ENCODE results near the gene MARCHF10. TPM values are rescaled to one million over a fixed set of nuclear protein-coding genes. Genes with fewer than 3 reads are reported as not detected.

Gene MARCHF10
- total and polyA plus RNA-seq, 2 of the 4 experiments (the other 2 are of a cell fraction): 0.18 to 0.74 TPM

- no peak for TF ChIP-seq BHLHE40 (IDR thresholded peaks at IDR 0.05; ENCODE audit: low read depth, low read length)
- TF ChIP-seq CEBPB (IDR thresholded peaks at IDR 0.05; ENCODE audit: low read depth, low read length): no peak
Observed at GRCh38 chr17:62822080-62822904, 14.2 kb upstream of the MARCHF10 start (continued).

DNA sequence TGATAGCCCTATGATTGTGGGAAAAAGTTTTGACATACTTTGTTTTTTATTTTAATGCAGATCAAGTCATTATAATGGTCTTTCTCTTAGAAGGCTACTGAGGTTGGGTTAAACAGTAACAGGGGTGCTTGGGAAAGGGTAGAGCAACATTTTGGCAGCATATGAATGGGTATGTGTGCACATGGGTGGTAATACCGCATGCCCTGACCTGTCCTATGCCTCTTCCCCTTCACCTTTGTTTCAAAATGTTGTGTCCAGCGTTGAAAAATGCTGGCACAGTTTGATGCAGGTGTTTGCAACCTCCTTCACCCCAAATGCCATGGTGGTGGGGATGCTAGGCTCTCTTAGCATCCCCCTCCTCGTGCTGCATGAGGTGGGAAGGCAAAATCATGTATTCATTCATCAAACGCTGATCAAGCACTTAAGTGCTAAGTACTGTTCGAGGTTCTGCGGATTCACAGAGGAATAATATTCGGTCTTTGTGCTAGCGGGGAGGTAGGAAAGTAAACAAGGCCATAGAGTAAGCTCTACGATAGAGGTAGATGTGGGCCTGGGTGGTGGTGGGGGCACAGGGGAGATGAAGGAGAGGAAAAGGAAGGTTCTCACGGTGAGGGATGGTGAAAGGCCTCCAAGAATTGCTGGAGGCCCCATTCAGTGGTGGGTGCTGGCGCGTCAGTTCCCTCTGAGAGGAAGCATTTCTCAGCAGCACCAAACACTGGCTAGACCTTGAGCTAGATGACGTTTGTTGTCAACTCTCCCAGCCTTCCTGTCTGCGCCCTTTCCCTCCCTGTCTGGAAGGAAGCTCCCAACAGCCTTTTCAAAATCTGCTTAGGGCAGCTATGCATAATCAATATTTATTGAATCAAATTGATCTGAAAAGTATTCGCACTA, 13.3 kb upstream of the MARCHF10 start:
- H2AK9ac ChIP-seq (replicated peaks; ENCODE audit: low read depth, low read length, poor library complexity): peak overlapping the region; percentile 67
- H2AK5ac ChIP-seq (ENCODE audit: low read depth, low read length): peak overlapping the region; percentile 73
- 98% methylated on average over 7 of the region's 15 CpGs; no CpG with 5 or more reads in 1 of the 2 experiments for WGBS, 2 experiments (ENCODE audit: extremely low coverage in 2 of 2, insufficient read length in 1 of 2)
- H4K20me1 ChIP-seq (ENCODE audit: insufficient read depth, low read length): no peaks in the 10 kb centered on the region
- peaks cover 4 to 13% of the 10 kb centered on the region in 2 experiments; a peak in 2 of 4 replicates for H3K79me1 ChIP-seq (ENCODE audit: low read depth in 1 of 2, low read length in 2 of 2)
- H4K91ac ChIP-seq (ENCODE audit: insufficient read depth, low read depth, low read length): peak overlapping the region; percentile 67
- H3K27me3 ChIP-seq (ENCODE audit: control insufficient read depth, insufficient read depth, low read length): no peaks in the 10 kb centered on the region
- 0 out of 2 replicates have a peak overlapping the region, but pooled peaks have one; percentile 6 for H3K56ac ChIP-seq (ENCODE audit: extremely low read depth, insufficient read depth, low read length)
- H3K9me3 ChIP-seq (ENCODE audit: control insufficient read depth, insufficient read depth, low read length): no peaks in the 10 kb centered on the region
- ChIA-PET CTCF (no interaction called here), POLR2A (ENCODE audit: unreplicated experiment) (no interaction called here)
- no peak overlapping the region for H3K4me3 ChIP-seq (ENCODE audit: insufficient read depth, low read depth, low read length)
- peak overlapping the region; percentile 97 for H2BK15ac ChIP-seq (ENCODE audit: low read depth, low read length)
- H4K8ac ChIP-seq (ENCODE audit: low read depth in 2 of 2, low read length in 2 of 2): peak overlapping the region; percentile 56 to 93
- peak overlapping the region; percentile 73; the same call in 1 of the 2 replicates for H3K23ac ChIP-seq (ENCODE audit: low read depth, low read length)
- H3K4ac ChIP-seq (ENCODE audit: low read depth, low read length): peak overlapping the region; percentile 78
- H3K18ac ChIP-seq (ENCODE audit: low read depth, low read length): peak overlapping the region; percentile 91
- peaks cover 31% of the 10 kb centered on the region for H3K4me1 ChIP-seq (ENCODE audit: control insufficient read depth, insufficient read depth, low read length)
- H3K14ac ChIP-seq (replicated peaks; ENCODE audit: low read depth, low read length): peak overlapping the region; percentile 70
- H3K9ac ChIP-seq (ENCODE audit: low read depth, low read length): no peak overlapping the region
- peaks cover 29% of the 10 kb centered on the region; the same call in 1 of the 2 replicates for H3K9me1 ChIP-seq (ENCODE audit: insufficient read depth, low read length)
- TF ChIP-seq MAZ (IDR thresholded peaks at IDR 0.05; ENCODE audit: borderline replicate concordance, low read depth, low read length) (no peak), CEBPB (IDR thresholded peaks at IDR 0.05; ENCODE audit: low read depth, low read length) (no peak), USF2 (IDR thresholded peaks at IDR 0.05; ENCODE audit: low read depth, low read length) (no peak), MAFK (IDR thresholded peaks at IDR 0.05; ENCODE audit: low read depth, low read length) (peak; percentile 62), POLR2A (IDR thresholded peaks at IDR 0.05; ENCODE audit: low read depth, low read length) (no peak)
- in situ Hi-C loops (cut with MboI; ENCODE audit: low sequenced_read_pairs) (no loop called here), dilution Hi-C loops (cut with HindIII; ENCODE audit: low sequenced_read_pairs, unreplicated experiment) (no loop called here), intact Hi-C loops (cut with micrococcal nuclease) (loop anchor here (2.0 kb wide), 2 partner anchors 31 to 117 kb away; no protein-coding TSS in a partner anchor)
- H2AFZ ChIP-seq (replicated peaks; ENCODE audit: low read length, poor library complexity): peak overlapping the region; percentile 18
- ATAC-seq (ENCODE audit: low read depth) (no peak), DNase-seq (no peak)
- peak overlapping the region; percentile 65 for H4K5ac ChIP-seq (ENCODE audit: low read depth, low read length)
- H3K4me2 ChIP-seq (ENCODE audit: low read depth, low read length): no peak overlapping the region
- H2BK5ac ChIP-seq (ENCODE audit: low read depth, low read length, poor library complexity, severe bottlenecking): peak overlapping the region; percentile 93
- H2BK120ac ChIP-seq (ENCODE audit: low read depth, low read length): peak overlapping the region; percentile 88
- peak overlapping the region; percentile 78 for H2BK20ac ChIP-seq (ENCODE audit: low read depth, low read length)
- H3K36me3 ChIP-seq (ENCODE audit: control insufficient read depth, insufficient read depth, low read length): no peaks in the 10 kb centered on the region
- H3K27ac ChIP-seq (ENCODE audit: insufficient read depth, low read length): peak overlapping the region; percentile 78
- BruUV-seq (replicated peaks): no TSS peak

All from IMR-90 (cell line).